Lung microvascular endothelial cell (primary cell): ENCODE results near the gene MED6. TPM values are rescaled to one million over a fixed set of nuclear protein-coding genes. Genes with fewer than 3 reads are reported as not detected.

Experiments used
- DNase-seq, 2 donors: peaks; one replicate each; pipeline versions ENCODE4 v3.0.0 to v3.0.0-alpha.2; 2010; ENCODE audit warnings: low read depth in 2 of 2
- total RNA-seq: library from RNA; depleted of rRNA; stranded (reverse); fragments of >200 nt; gene quantifications from 2 replicates; pipeline ENCODE4 v1.2.1, GENCODE V29; 2014

Gene MED6
- 14.8 and 19.6 TPM in 2 replicates for total RNA-seq

- peak; percentile 94 to 95 for DNase-seq
These were observed at the start of gene MED6 for GRCh38 chr14:70600382-70601157. Gene MED6, minus strand, starts transcription at chr14:70600655. Its CDS starts 18 bp downstream, at chr14:70600637.

GRCh38 chr14:70649803-70650202, 49.3 kb upstream of the MED6 start:
- no peak for DNase-seq

- DNase-seq: no peak
These were observed 47.9 kb upstream of the MED6 start for GRCh38 chr14:70648346-70648745.

GRCh38 chr14:70646705-70647104, 46.2 kb upstream of the MED6 start:
- DNase-seq: no peak

- no peak for DNase-seq
These were observed 45.4 kb upstream of the MED6 start for GRCh38 chr14:70645892-70646291.

- DNase-seq: no peak
These were observed 43.5 kb upstream of the MED6 start for GRCh38 chr14:70643967-70644366.

- peak in 1 of 2 donors; percentile 14 for DNase-seq
These were observed 42.1 kb upstream of the MED6 start for GRCh38 chr14:70642303-70643235.

- DNase-seq: peak; percentile 6 to 8
These were observed 41.3 kb upstream of the MED6 start, which contains the start of gene TTC9 for GRCh38 chr14:70641548-70642302. Gene TTC9, plus strand, starts transcription at chr14:70641916. Its CDS starts 214 bp downstream, at chr14:70642130.

GRCh38 chr14:70640938-70641547, 40.6 kb upstream of the MED6 start:
- peak; percentile 13 to 17 for DNase-seq

- no peak for DNase-seq
These were observed 38.0 kb upstream of the MED6 start for GRCh38 chr14:70638416-70638815.

- DNase-seq: no peak
These were observed 35.6 kb upstream of the MED6 start for GRCh38 chr14:70635971-70636595.

- no peak for DNase-seq
These were observed 31.5 kb upstream of the MED6 start for GRCh38 chr14:70631948-70632347.

- no peak for DNase-seq
These were observed 24.5 kb upstream of the MED6 start for GRCh38 chr14:70624972-70625371.

GRCh38 chr14:70622111-70622712, 21.8 kb upstream of the MED6 start:
- DNase-seq: peak; percentile 41 to 64

GRCh38 chr14:70619708-70620107, 19.3 kb upstream of the MED6 start:
- no peak for DNase-seq

GRCh38 chr14:70618314-70618713, 17.9 kb upstream of the MED6 start:
- no peak for DNase-seq

- no peak for DNase-seq
These were observed 16.2 kb upstream of the MED6 start for GRCh38 chr14:70616646-70617045.

GRCh38 chr14:70611216-70611615, 10.8 kb upstream of the MED6 start:
- DNase-seq: no peak

GRCh38 chr14:70602254-70602653, 1.8 kb upstream of the MED6 start:
- no peak for DNase-seq

GRCh38 chr14:70601162-70601561, 707 bp upstream of the MED6 start:
- no peak for DNase-seq
